Caco-2 (cell line): ENCODE data around the gene WNT5B. TPM values are rescaled to one million over a fixed set of nuclear protein-coding genes. Genes with fewer than 3 reads are reported as not detected.

Experiments
- BruUV-seq: library from RNA; stranded (reverse); fragments of 400-500 nt; replicated peaks from 2 replicates; lab custom pipeline; 2021; lab: Mats Ljungman, UMichigan
- CTCF ChIA-PET: fragments of 300-600 bp; sonication (Branson Sonifier 250); formaldehyde crosslinking; loops from one replicate; lab custom pipeline; 2022; ENCODE audit warnings: antibody characterized with exemption; lab: Charles Lee
- POLR2A ChIA-PET: fragments of 300-600 bp; sonication (Branson Sonifier 250); formaldehyde crosslinking; loops from one replicate; lab custom pipeline; 2022; ENCODE audit warnings: antibody characterized with exemption; lab: Charles Lee
- DNase-seq, 2 experiments: peaks; one replicate each; pipeline versions ENCODE4 v3.0.0 to v3.0.0-alpha.2; 2020 to 2022
- H3K27me3 ChIP-seq: replicated peaks from 2 replicates; pipeline ENCODE4 v1.6.0; 2011; ENCODE audit warnings: low read length; ENCODE audit not compliant: control insufficient read depth, insufficient read depth
- H3K36me3 ChIP-seq: 2 replicates; pipeline ENCODE4 v1.5.1; 2011; ENCODE audit warnings: low read length; ENCODE audit not compliant: control insufficient read depth, insufficient read depth
- H3K4me1 ChIP-seq: fragments of 250-450 bp; sonication (Bioruptor Pico); 2 replicates; pipeline ENCODE4 v1.5.1; 2020; ENCODE audit warnings: mild to moderate bottlenecking
- H3K4me3 ChIP-seq: 2 replicates; pipeline ENCODE4 v1.5.1; 2011; ENCODE audit warnings: low read depth, mild to moderate bottlenecking, control low read depth, low read length
- H3K9me3 ChIP-seq: fragments of 250-450 bp; sonication (Bioruptor Pico); 2 replicates; pipeline ENCODE4 v1.5.1; 2020; ENCODE audit warnings: mild to moderate bottlenecking, moderate library complexity
- H3K27ac Mint-ChIP-seq: one replicate; pipeline ENCODE4 v1.8.0; 2022; ENCODE audit warnings: mixed read lengths; ENCODE audit not compliant: unreplicated experiment
- H3K27me3 Mint-ChIP-seq: one replicate; pipeline ENCODE4 v1.8.0; 2022; ENCODE audit warnings: mixed read lengths; ENCODE audit not compliant: insufficient read depth, unreplicated experiment
- H3K36me3 Mint-ChIP-seq: one replicate; pipeline ENCODE4 v1.8.0; 2022; ENCODE audit warnings: mild to moderate bottlenecking, mixed read lengths; ENCODE audit not compliant: insufficient read depth, unreplicated experiment
- H3K4me1 Mint-ChIP-seq: one replicate; pipeline ENCODE4 v1.8.0; 2022; ENCODE audit warnings: low read depth, mixed read lengths; ENCODE audit not compliant: unreplicated experiment
- H3K4me3 Mint-ChIP-seq: one replicate; pipeline ENCODE4 v1.8.0; 2022; ENCODE audit warnings: mild to moderate bottlenecking, moderate library complexity, mixed read lengths; ENCODE audit not compliant: unreplicated experiment
- H3K9me3 Mint-ChIP-seq: one replicate; pipeline ENCODE4 v1.8.0; 2022; ENCODE audit warnings: mixed read lengths; ENCODE audit not compliant: unreplicated experiment
- CTCF ChIP-seq, 2 experiments: fragments of 200-600 bp in 1 of 2; IDR thresholded peaks; 1 replicate in 1 of 2; 2 replicates in 1 of 2; pipeline versions ENCODE4 v1.5.1 to v1.8.0; 2011 to 2022; ENCODE audit warnings: antibody characterized with exemption in 1 of 2, control low read depth in 1 of 2, inconsistent platforms in 1 of 2, low read depth in 1 of 2, low read length in 1 of 2, mild to moderate bottlenecking in 1 of 2, moderate library complexity in 1 of 2; ENCODE audit not compliant: insufficient read depth in 1 of 2, severe bottlenecking in 1 of 2, unreplicated experiment in 1 of 2
- intact Hi-C: fragments of 100-400 bp; cut with micrococcal nuclease; formaldehyde crosslinking; loops from one replicate; pipeline ENCODE4 v1.10.0; 2022; ENCODE audit not compliant: unreplicated experiment
- total RNA-seq: library from RNA; stranded (reverse); gene quantifications from 2 replicates; pipeline ENCODE4 v1.2.3, GENCODE V29; 2022

WNT5B gene
- total RNA-seq, 1 experiment from 2014 or later = 6.9 TPM

DNA sequence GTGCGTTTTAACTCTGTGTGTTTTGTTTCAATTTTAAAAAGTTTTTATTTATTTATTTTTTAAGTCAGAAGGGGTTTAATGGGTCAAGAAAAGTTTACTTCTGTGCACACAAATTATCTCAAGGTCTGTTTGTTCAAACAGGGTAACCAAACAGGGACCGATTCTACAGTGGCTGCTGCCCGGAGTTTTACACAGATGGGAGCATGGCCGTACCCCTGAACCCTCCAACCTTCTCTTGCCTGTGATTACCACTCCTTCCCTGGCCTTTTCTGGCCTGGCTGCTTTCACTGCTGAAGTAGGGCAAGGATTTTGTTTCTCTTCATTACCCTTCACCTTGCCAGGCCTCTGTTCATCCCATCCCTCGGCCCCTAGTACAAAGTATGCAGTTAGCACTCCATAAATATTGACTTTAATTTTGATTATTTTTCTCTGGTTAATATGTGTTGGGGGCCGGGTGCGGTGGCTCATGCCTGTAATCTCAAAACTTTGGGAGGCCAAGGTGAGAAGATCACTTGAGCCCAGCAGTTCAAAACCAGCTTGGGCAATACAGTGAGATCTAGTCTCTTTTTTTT, 18.9 kb upstream of the WNT5B start:
- H3K9me3 ChIP-seq = no peaks in the 10 kb centered on the region
- H3K27me3 ChIP-seq = no peaks in the 10 kb centered on the region
- H3K4me3 ChIP-seq = no peak overlapping the region
- no peak for TF ChIP-seq CTCF (IDR thresholded peaks at IDR 0.05; ENCODE audit: insufficient read depth in 1 of 2, low read depth in 1 of 2, low read length in 1 of 2, severe bottlenecking in 1 of 2, unreplicated experiment in 1 of 2)
- Mint-ChIP-seq H3K4me3 (no peak overlapping the region), H3K27ac (no peak overlapping the region), H3K36me3 (no peaks in the 10 kb centered on the region), H3K9me3 (no peaks in the 10 kb centered on the region), H3K4me1 (peaks cover 2% of the 10 kb centered on the region), H3K27me3 (no peaks in the 10 kb centered on the region)
- DNase-seq = no peak
- BruUV-seq = no TSS peak
- intact Hi-C loops = no loop called here
- POLR2A ChIA-PET = no interaction called here
- peaks cover 9% of the 10 kb centered on the region for H3K4me1 ChIP-seq
- no peaks in the 10 kb centered on the region for H3K36me3 ChIP-seq
- CTCF ChIA-PET = no interaction called here

GRCh38 chr12:1611803-1612572, 17.0 kb upstream of the WNT5B start:
- H3K4me3 Mint-ChIP-seq = no peak overlapping the region
- CTCF ChIA-PET = no interaction called here

DNA sequence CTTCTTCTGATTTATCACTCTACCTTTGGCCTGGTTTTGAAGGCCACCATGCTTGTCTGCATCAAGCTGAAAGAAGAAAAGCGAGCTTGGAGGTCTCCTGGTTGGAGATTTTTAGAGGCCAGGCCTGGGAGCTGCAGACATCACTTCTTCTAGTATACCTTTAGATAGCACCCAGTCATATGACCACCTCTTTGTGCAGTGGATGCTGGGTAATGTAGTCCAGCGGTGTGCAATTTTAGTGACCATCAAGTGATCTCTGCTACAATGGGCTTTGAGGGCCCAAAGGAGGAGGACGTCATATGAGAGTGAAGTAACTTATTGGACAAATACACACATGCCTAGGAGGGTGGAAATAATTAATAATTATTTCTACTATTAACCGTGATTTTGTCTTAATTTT, 15.2 kb upstream of the WNT5B start:
- Mint-ChIP-seq H3K27ac (no peak overlapping the region), H3K27me3 (no peaks in the 10 kb centered on the region), H3K36me3 (no peaks in the 10 kb centered on the region), H3K4me1 (no peaks in the 10 kb centered on the region), H3K4me3 (no peak overlapping the region), H3K9me3 (no peaks in the 10 kb centered on the region)
- POLR2A ChIA-PET = no interaction called here
- no peaks in the 10 kb centered on the region for H3K36me3 ChIP-seq
- no peaks in the 10 kb centered on the region for H3K27me3 ChIP-seq
- no TSS peak for BruUV-seq
- no peak for TF ChIP-seq CTCF (IDR thresholded peaks at IDR 0.05; ENCODE audit: insufficient read depth in 1 of 2, low read depth in 1 of 2, low read length in 1 of 2, severe bottlenecking in 1 of 2, unreplicated experiment in 1 of 2)
- DNase-seq = peak in 1 of 2 experiments; percentile 24
- CTCF ChIA-PET = no interaction called here
- intact Hi-C loops = no loop called here
- H3K9me3 ChIP-seq = no peaks in the 10 kb centered on the region
- H3K4me3 ChIP-seq = no peak overlapping the region
- H3K4me1 ChIP-seq = 0 out of 2 replicates have a peak, but pooled peaks cover 6% of the 10 kb centered on the region

More at GRCh38 chr12:1611803-1612572, 17.0 kb upstream of the WNT5B start:
- Histone ChIP-seq H3K27me3 (no peaks in the 10 kb centered on the region), H3K4me3 (no peak overlapping the region), H3K36me3 (no peaks in the 10 kb centered on the region), H3K9me3 (no peaks in the 10 kb centered on the region), H3K4me1 (peaks cover under 1% of the 10 kb centered on the region; the same call in 1 of the 2 replicates)
- no peak overlapping the region for H3K27ac Mint-ChIP-seq
- no peaks in the 10 kb centered on the region for H3K27me3 Mint-ChIP-seq
- no peaks in the 10 kb centered on the region for H3K36me3 Mint-ChIP-seq
- intact Hi-C loops = no loop called here
- no peak for DNase-seq
- no peaks in the 10 kb centered on the region for H3K4me1 Mint-ChIP-seq
- H3K9me3 Mint-ChIP-seq = no peaks in the 10 kb centered on the region
- BruUV-seq = no TSS peak
- TF ChIP-seq CTCF (IDR thresholded peaks at IDR 0.05; ENCODE audit: insufficient read depth in 1 of 2, low read depth in 1 of 2, low read length in 1 of 2, severe bottlenecking in 1 of 2, unreplicated experiment in 1 of 2) = no peak
- POLR2A ChIA-PET = no interaction called here
